H1 (cell line): ENCODE results near the gene NOS3. TPM values are rescaled to one million over a fixed set of nuclear protein-coding genes. Genes with fewer than 3 reads are reported as not detected.

Source experiments
- CTCF ChIA-PET: fragments of 300-600 bp; sonication (Branson Sonifier 250); formaldehyde crosslinking; loops from one replicate; lab custom pipeline; 2021; ENCODE audit not compliant: partially characterized antibody; lab: Charles Lee
- POLR2A ChIA-PET: fragments of 300-600 bp; sonication (Branson Sonifier 250); formaldehyde crosslinking; loops from one replicate; lab custom pipeline; 2021; ENCODE audit warnings: inconsistent platforms; ENCODE audit not compliant: partially characterized antibody; lab: Charles Lee
- DNase-seq, 2 experiments: peaks; one replicate each; pipeline versions ENCODE4 v3.0.0 to v3.0.0-alpha.2; 2010 to 2022; ENCODE audit warnings: low spot score in 2 of 2, low read depth in 1 of 2, mixed read lengths in 1 of 2
- FAIRE-seq: peaks from 2 replicates; lab custom pipeline; 2011; peaks lifted over from hg19 to GRCh38; lab: Jason Lieb, UNC
- H2AFZ ChIP-seq: 2 replicates; pipeline ENCODE4 v1.8.1; 2012; ENCODE audit warnings: low read length, inconsistent platforms
- H2AK5ac ChIP-seq: 2 replicates; pipeline ENCODE4 v1.6.1; 2013; ENCODE audit warnings: low read depth, low read length
- H2BK120ac ChIP-seq: replicated peaks from 2 replicates; pipeline ENCODE3; 2013; ENCODE audit warnings: low read depth, low read length, inconsistent platforms
- H2BK12ac ChIP-seq: 2 replicates; pipeline ENCODE4 v1.6.1; 2013; ENCODE audit warnings: low read depth, low read length
- H2BK15ac ChIP-seq: 2 replicates; pipeline ENCODE4 v1.6.1; 2013; ENCODE audit warnings: low read length
- H2BK20ac ChIP-seq: 2 replicates; pipeline ENCODE4 v1.6.1; 2013; ENCODE audit warnings: low read length
- H2BK5ac ChIP-seq: 2 replicates; pipeline ENCODE4 v1.6.1; 2013; ENCODE audit warnings: low read depth, low read length
- H3K14ac ChIP-seq: 2 replicates; pipeline ENCODE4 v1.6.1; 2013; ENCODE audit warnings: inconsistent platforms; ENCODE audit not compliant: insufficient read length
- H3K18ac ChIP-seq: 2 replicates; pipeline ENCODE4 v1.6.1; 2013; ENCODE audit warnings: low read length; ENCODE audit errors: extremely low read depth
- H3K23ac ChIP-seq: 2 replicates; pipeline ENCODE4 v1.6.1; 2013; ENCODE audit warnings: inconsistent platforms; ENCODE audit not compliant: insufficient read length
- H3K23me2 ChIP-seq: 2 replicates; pipeline ENCODE4 v1.6.1; 2013; ENCODE audit warnings: low read depth, low read length
- H3K27ac ChIP-seq: 2 replicates; pipeline ENCODE4 v1.6.1; 2011; ENCODE audit warnings: low read depth, low read length, inconsistent platforms
- H3K27me3 ChIP-seq, 4 experiments: replicated peaks in 1 of 4; 1 replicate in 1 of 4; 2 replicates in 3 of 4; pipeline versions ENCODE4 v1.6.1 to v1.8.1; 2011 to 2013; ENCODE audit warnings: low read length in 3 of 4, mild to moderate bottlenecking in 3 of 4, inconsistent platforms in 2 of 4, mixed read lengths in 2 of 4, moderate library complexity in 1 of 4; ENCODE audit not compliant: control insufficient read depth in 3 of 4, insufficient read depth in 3 of 4; ENCODE audit errors: extremely low read depth in 1 of 4
- H3K36me3 ChIP-seq, 4 experiments: 2 replicates each; pipeline versions ENCODE4 v1.6.1 to v1.8.1; 2011 to 2013; ENCODE audit warnings: mild to moderate bottlenecking in 4 of 4, low read length in 3 of 4, moderate library complexity in 2 of 4, control low read depth in 1 of 4, inconsistent platforms in 1 of 4; ENCODE audit not compliant: insufficient read depth in 4 of 4, control insufficient read depth in 2 of 4
- H3K4ac ChIP-seq: replicated peaks from 2 replicates; pipeline ENCODE3; 2013; ENCODE audit warnings: low read length, low read depth, mixed read lengths, inconsistent platforms; ENCODE audit not compliant: insufficient read length
- H3K4me1 ChIP-seq, 4 experiments: replicated peaks in 1 of 4; 1 replicate in 1 of 4; 2 replicates in 3 of 4; pipeline versions ENCODE4 v1.6.1 to v1.8.1; 2011 to 2013; ENCODE audit warnings: low read length in 3 of 4, inconsistent platforms in 2 of 4, mixed read lengths in 1 of 4; ENCODE audit not compliant: insufficient read depth in 4 of 4, control insufficient read depth in 3 of 4
- H3K4me2 ChIP-seq, 2 experiments: 2 replicates each; pipeline versions ENCODE4 v1.6.1 to v1.8.1; 2011 to 2013; ENCODE audit warnings: low read depth in 2 of 2, low read length in 2 of 2, control low read depth in 1 of 2, inconsistent platforms in 1 of 2, mild to moderate bottlenecking in 1 of 2; ENCODE audit not compliant: insufficient read depth in 1 of 2
- H3K4me3 ChIP-seq, 4 experiments: fragments of 200-600, 300-600 bp in 1 of 4; sonication (generic), shearing (Covaris generic), sonication (Bioruptor Twin) in 1 of 4; 2 replicates each; pipeline versions ENCODE4 v1.5.1 to v1.8.1; 2011 to 2016; ENCODE audit warnings: low read length in 4 of 4, low read depth in 3 of 4, control low read depth in 2 of 4, inconsistent platforms in 2 of 4, mild to moderate bottlenecking in 2 of 4, mixed read lengths in 1 of 4, moderate library complexity in 1 of 4; ENCODE audit not compliant: insufficient read depth in 2 of 4; ENCODE audit errors: extremely low read depth in 1 of 4
- H3K56ac ChIP-seq: replicated peaks from 2 replicates; pipeline ENCODE3; 2013; ENCODE audit warnings: low read depth, mild to moderate bottlenecking, mixed read lengths, low read length, inconsistent platforms; ENCODE audit not compliant: insufficient read length
- H3K79me1 ChIP-seq: 2 replicates; pipeline ENCODE4 v1.6.1; 2013; ENCODE audit warnings: low read depth, low read length, control low read depth
- H3K79me2 ChIP-seq, 2 experiments: 2 replicates each; pipeline versions ENCODE4 v1.6.1 to v1.8.1; 2012 to 2013; ENCODE audit warnings: low read length in 2 of 2, mild to moderate bottlenecking in 2 of 2, inconsistent platforms in 1 of 2; ENCODE audit not compliant: insufficient read depth in 2 of 2, control insufficient read depth in 1 of 2
- H3K9ac ChIP-seq, 4 experiments: replicated peaks in 1 of 4; 1 replicate in 1 of 4; 2 replicates in 3 of 4; pipeline versions ENCODE4 v1.6.1 to v1.8.1; 2011 to 2013; ENCODE audit warnings: low read depth in 3 of 4, low read length in 3 of 4, control low read depth in 2 of 4, mild to moderate bottlenecking in 2 of 4, moderate library complexity in 2 of 4, inconsistent platforms in 1 of 4; ENCODE audit errors: extremely low read depth in 1 of 4
- H3K9me3 ChIP-seq, 2 experiments: 2 replicates each; pipeline versions ENCODE4 v1.6.1 to v1.8.1; 2012 to 2013; ENCODE audit warnings: mild to moderate bottlenecking in 2 of 2, moderate library complexity in 2 of 2, control low read depth in 1 of 2, inconsistent platforms in 1 of 2, low read depth in 1 of 2, low read length in 1 of 2, mixed read lengths in 1 of 2; ENCODE audit not compliant: insufficient read depth in 2 of 2
- H4K20me1 ChIP-seq, 2 experiments: replicated peaks in 1 of 2; 2 replicates each; pipeline versions ENCODE3 to v1.8.1; 2011 to 2013; ENCODE audit warnings: inconsistent platforms in 2 of 2, low read length in 2 of 2, mild to moderate bottlenecking in 1 of 2; ENCODE audit not compliant: insufficient read depth in 2 of 2, control insufficient read depth in 1 of 2
- H4K5ac ChIP-seq: 2 replicates; pipeline ENCODE4 v1.6.1; 2013; ENCODE audit warnings: low read length, low read depth, mixed read lengths, inconsistent platforms; ENCODE audit not compliant: insufficient read length
- H4K8ac ChIP-seq: 2 replicates; pipeline ENCODE4 v1.8.0; 2013; ENCODE audit warnings: mild to moderate bottlenecking, moderate library complexity, low read length, inconsistent platforms; ENCODE audit not compliant: insufficient read depth; ENCODE audit errors: extremely low read depth
- H4K91ac ChIP-seq: replicated peaks from 2 replicates; pipeline ENCODE3; 2013; ENCODE audit warnings: low read length, mixed read lengths, inconsistent platforms; ENCODE audit not compliant: insufficient read length
- CHD1 ChIP-seq: IDR thresholded peaks from 2 replicates; pipeline ENCODE4 v1.6.1; 2012; ENCODE audit warnings: low read depth, low read length, improper control_type of control experiment
- E2F6 ChIP-seq: IDR thresholded peaks from 2 replicates; pipeline ENCODE4 v1.6.1; 2012; ENCODE audit warnings: inconsistent platforms
- FOSL1 ChIP-seq: IDR thresholded peaks from 2 replicates; pipeline ENCODE4 v1.6.1; 2011; ENCODE audit warnings: mild to moderate bottlenecking, low read depth, low read length, moderate library complexity; ENCODE audit not compliant: insufficient read depth
- JUND ChIP-seq: IDR thresholded peaks from 2 replicates; pipeline ENCODE4 v1.6.1; 2011; ENCODE audit warnings: mild to moderate bottlenecking, improper control_type of control experiment, low read length
- MAX ChIP-seq: IDR thresholded peaks from 2 replicates; pipeline ENCODE4 v1.6.1; 2012; ENCODE audit warnings: inconsistent platforms
- POLR2AphosphoS5 ChIP-seq: IDR thresholded peaks from 2 replicates; pipeline ENCODE4 v1.6.1; 2011; ENCODE audit warnings: low read depth, low read length
- RNF2 ChIP-seq: fragments of 200-900, 300-1000 bp; sonication (generic); IDR thresholded peaks from 2 replicates; pipeline ENCODE4 v1.7.1; 2016; ENCODE audit warnings: borderline replicate concordance, low read depth, mild to moderate bottlenecking, antibody characterized with exemption, low read length; ENCODE audit not compliant: poor library complexity, severe bottlenecking; ENCODE audit errors: missing control alignments
- SP1 ChIP-seq: IDR thresholded peaks from 2 replicates; pipeline ENCODE4 v1.6.1; 2011; ENCODE audit warnings: low read depth, low read length
- SP4 ChIP-seq: IDR thresholded peaks from 2 replicates; pipeline ENCODE4 v1.6.1; 2012; ENCODE audit warnings: low read length, inconsistent platforms
- YY1 ChIP-seq: IDR thresholded peaks from 2 replicates; pipeline ENCODE4 v1.6.1; 2011; ENCODE audit warnings: low read depth, mild to moderate bottlenecking, low read length
- WGBS, 2 experiments: shearing (Covaris generic) in 1 of 2; methylation state at CpG; one replicate each; pipeline versions ENCODE4 v1.1.6 to v1.1.7; 2013 to 2015; ENCODE audit warnings: low lambda C conversion rate in 2 of 2, mixed read lengths in 2 of 2, inconsistent platforms in 1 of 2, low coverage in 1 of 2, missing lambda C conversion rate in 1 of 2; ENCODE audit not compliant: insufficient replicate concordance in 2 of 2, insufficient coverage in 1 of 2, insufficient read length in 1 of 2; ENCODE audit errors: extremely low coverage in 1 of 2, missing lambda C conversion rate in 1 of 2; 5-methylcytosine and 5-hydroxymethylcytosine counted together
- polyA plus RNA-seq, 7 experiments: library from polyadenylated mRNA; depleted of rRNA in 3 of 7; stranded (reverse) in 5 of 7; unstranded in 2 of 7; fragments of >200 nt in 5 of 7; fragments of 200-250 nt in 2 of 7; gene quantifications; 1 replicate in 5 of 7; 2 replicates in 1 of 7; 4 replicates in 1 of 7; pipeline versions ENCODE4 v1.2.1 to v1.2.3, GENCODE V29; 2011 to 2013; ENCODE audit warnings: missing spikeins in 2 of 7, mixed read lengths in 2 of 7
- total RNA-seq: library from RNA; stranded (reverse); fragmentation: NEBNext Ultra II Directional; extraction: Animal tissue kit (Norgen Biotek cat#: 25700); gene quantifications from 2 replicates; pipeline ENCODE4 v1.2.1, GENCODE V29; 2021

Gene NOS3
- total and polyA plus RNA-seq, 2 of the 8 experiments (the other 6 are each of a cell fraction or from before 2014, with no cell fraction given): 4.4 to 16.2 TPM

- no peak overlapping the region for H3K9ac ChIP-seq
- H3K79me2 ChIP-seq: no peaks in the 10 kb centered on the region
- no peak overlapping the region for H3K27ac ChIP-seq
- H3K79me1 ChIP-seq: no peaks in the 10 kb centered on the region
- no peak overlapping the region for H3K23ac ChIP-seq
- H2BK120ac ChIP-seq: no peak overlapping the region
- H3K18ac ChIP-seq: no peak overlapping the region
- no peak for DNase-seq
- no peak overlapping the region for H3K4me2 ChIP-seq
- H3K9me3 ChIP-seq: no peaks in the 10 kb centered on the region
- no peak for FAIRE-seq
- H3K14ac ChIP-seq: no peak overlapping the region
- H2AK5ac ChIP-seq: no peak overlapping the region
- peaks cover 0 to 16% of the 10 kb centered on the region in 2 experiments for H4K20me1 ChIP-seq
- H4K8ac ChIP-seq: no peak overlapping the region
- TF ChIP-seq E2F6 (no peak), FOSL1 (no peak), POLR2AphosphoS5 (no peak), MAX (no peak), CHD1 (no peak), JUND (no peak), RNF2 (no peak), YY1 (no peak), SP4 (no peak), SP1 (no peak)
- ChIA-PET POLR2A (no interaction called here), CTCF (interaction anchor here (1.0 to 4.1 kb wide), 4 partner anchors 19 to 89 kb away, joined by 3 to 30 read pairs (median 7); no protein-coding TSS in a partner anchor)
- no peak overlapping the region for H2BK15ac ChIP-seq
- no peak overlapping the region for H4K5ac ChIP-seq
- peaks cover 14% of the 10 kb centered on the region for H3K23me2 ChIP-seq
- H2BK20ac ChIP-seq: no peak overlapping the region
- no peak overlapping the region for H4K91ac ChIP-seq
- H2BK12ac ChIP-seq: no peak overlapping the region
- peaks cover 4 to 34% (median 25%) of the 10 kb centered on the region in 4 experiments for H3K27me3 ChIP-seq
- H3K56ac ChIP-seq: no peak overlapping the region
- no peaks in the 10 kb centered on the region for H3K36me3 ChIP-seq
- H2AFZ ChIP-seq: no peak overlapping the region
- H3K4me3 ChIP-seq: no peak overlapping the region
- no peak overlapping the region for H2BK5ac ChIP-seq
- WGBS, 2 experiments: 97% methylated on average over 4 of the region's 8 CpGs; no CpG with 5 or more reads in 1 of the 2 experiments
- peaks cover 4 to 23% (median 13%) of the 10 kb centered on the region in 4 experiments for H3K4me1 ChIP-seq
- H3K4ac ChIP-seq: no peak overlapping the region
Observed at GRCh38 chr7:151053751-151054150, 62.9 kb downstream of the NOS3 start.
